Thymus (tissue), 11 donors: ENCODE results near the gene BMP7. TPM values are rescaled to one million over a fixed set of nuclear protein-coding genes. Genes with fewer than 3 reads are reported as not detected.

ENCODE experiments used
- DNase-seq, 9 donors: peaks; one replicate each; pipeline ENCODE4 v3.0.0-alpha.2; 2013; ENCODE audit warnings: low spot score in 9 of 9, low read depth in 6 of 9, missing footprints in 1 of 9
- H3K27ac ChIP-seq, 2 donors: one replicate each; pipeline ENCODE4 v1.5.1; 2013; ENCODE audit warnings: control low read depth in 1 of 2, low read depth in 1 of 2, low read length in 1 of 2, mild to moderate bottlenecking in 1 of 2, moderate library complexity in 1 of 2
- H3K27me3 ChIP-seq, 2 donors: one replicate each; pipeline ENCODE4 v1.5.1; 2013; ENCODE audit warnings: low read length in 1 of 2; ENCODE audit not compliant: control insufficient read depth in 2 of 2, insufficient read depth in 1 of 2
- H3K36me3 ChIP-seq, 2 donors: one replicate each; pipeline ENCODE4 v1.5.1; 2013; ENCODE audit warnings: low read length in 1 of 2, mild to moderate bottlenecking in 1 of 2, moderate library complexity in 1 of 2; ENCODE audit not compliant: control insufficient read depth in 2 of 2, insufficient read depth in 2 of 2
- H3K4me1 ChIP-seq, 2 donors: one replicate each; pipeline ENCODE4 v1.5.1; 2013; ENCODE audit warnings: low read length in 2 of 2; ENCODE audit not compliant: control insufficient read depth in 2 of 2, insufficient read depth in 2 of 2
- H3K4me3 ChIP-seq, 2 donors: one replicate each; pipeline ENCODE4 v1.5.1; 2013; ENCODE audit warnings: low read length in 2 of 2, control low read depth in 1 of 2, mild to moderate bottlenecking in 1 of 2
- H3K9me3 ChIP-seq, 2 donors: one replicate each; pipeline ENCODE4 v1.5.1; 2013; ENCODE audit warnings: low read length in 1 of 2, mild to moderate bottlenecking in 1 of 2; ENCODE audit not compliant: control insufficient read depth in 2 of 2, insufficient read depth in 1 of 2
- WGBS: extraction: QIAGEN DNeasy Blood & Tissue Kit; methylation state at CpG from one replicate; pipeline ENCODE4 v1.1.7; 2013; 5-methylcytosine and 5-hydroxymethylcytosine counted together
- polyA plus RNA-seq: library from polyadenylated mRNA; stranded (reverse); fragments of 200-250 nt; gene quantifications from one replicate; pipeline ENCODE4 v1.2.3, GENCODE V29; 2013
- total RNA-seq: library from RNA; stranded (reverse); fragments of 120-200 nt; gene quantifications from one replicate; pipeline ENCODE4 v1.2.4, GENCODE V29; 2013
- donor health status: healthy.

The BMP7 gene
- total and polyA plus RNA-seq, 2 donors, result 2.4 to 6.3 TPM

DNA sequence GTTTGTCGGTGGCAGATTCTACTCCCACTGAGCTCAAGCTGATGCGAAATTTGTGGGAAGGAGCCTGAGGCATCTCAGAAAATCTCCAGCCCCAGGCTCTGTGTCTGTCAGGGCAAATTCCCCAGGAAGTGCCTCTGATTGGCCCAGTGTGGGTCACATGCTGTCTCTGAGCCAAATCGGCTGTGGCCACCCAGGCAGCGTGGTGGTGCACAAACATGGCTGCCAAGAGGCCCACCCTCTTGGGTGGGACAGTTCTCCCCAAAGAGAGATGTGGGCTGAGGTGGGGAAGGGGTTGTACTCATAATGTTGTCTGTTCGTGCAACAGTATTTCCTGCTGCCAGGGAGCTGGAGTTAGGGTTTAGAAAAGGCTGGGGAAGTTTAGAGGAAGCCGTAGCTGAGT is 130.6 kb downstream of the BMP7 start:
- Histone ChIP-seq H3K27me3 (no peaks in the 10 kb centered on the region), H3K4me3 (no peak overlapping the region), H3K36me3 (no peaks in the 10 kb centered on the region), H3K27ac (no peak overlapping the region), H3K9me3 (no peaks in the 10 kb centered on the region), H3K4me1 (no peaks in the 10 kb centered on the region)
- 83% methylated on average over 6 of the region's 6 CpGs for WGBS
- DNase-seq, result no peak

DNA sequence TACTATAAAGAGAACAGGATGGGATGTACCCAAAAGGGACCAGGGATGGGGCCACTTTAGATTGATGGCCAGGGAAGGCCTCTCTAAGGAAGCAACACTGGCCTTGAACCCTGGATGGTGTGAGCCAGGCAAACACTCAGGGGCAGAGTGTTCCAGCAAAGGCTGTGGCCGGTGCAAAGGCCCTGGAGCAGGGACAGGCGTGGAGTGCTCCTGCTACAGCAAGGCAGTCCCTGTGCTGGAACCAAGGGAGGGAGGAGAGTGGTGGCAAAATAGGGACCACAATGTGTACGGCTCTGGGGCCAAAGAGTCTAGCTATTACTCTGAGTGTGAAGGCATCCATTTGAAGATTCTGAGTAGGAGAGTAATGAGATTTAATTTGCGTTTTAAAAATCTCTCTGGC is 131.6 kb downstream of the BMP7 start:
- Histone ChIP-seq H3K4me1 (no peaks in the 10 kb centered on the region), H3K9me3 (no peaks in the 10 kb centered on the region), H3K36me3 (no peaks in the 10 kb centered on the region), H3K27ac (no peak overlapping the region), H3K4me3 (no peak overlapping the region), H3K27me3 (no peaks in the 10 kb centered on the region)
- 93% methylated on average over 4 of the region's 4 CpGs for WGBS
- DNase-seq, result no peak

DNA sequence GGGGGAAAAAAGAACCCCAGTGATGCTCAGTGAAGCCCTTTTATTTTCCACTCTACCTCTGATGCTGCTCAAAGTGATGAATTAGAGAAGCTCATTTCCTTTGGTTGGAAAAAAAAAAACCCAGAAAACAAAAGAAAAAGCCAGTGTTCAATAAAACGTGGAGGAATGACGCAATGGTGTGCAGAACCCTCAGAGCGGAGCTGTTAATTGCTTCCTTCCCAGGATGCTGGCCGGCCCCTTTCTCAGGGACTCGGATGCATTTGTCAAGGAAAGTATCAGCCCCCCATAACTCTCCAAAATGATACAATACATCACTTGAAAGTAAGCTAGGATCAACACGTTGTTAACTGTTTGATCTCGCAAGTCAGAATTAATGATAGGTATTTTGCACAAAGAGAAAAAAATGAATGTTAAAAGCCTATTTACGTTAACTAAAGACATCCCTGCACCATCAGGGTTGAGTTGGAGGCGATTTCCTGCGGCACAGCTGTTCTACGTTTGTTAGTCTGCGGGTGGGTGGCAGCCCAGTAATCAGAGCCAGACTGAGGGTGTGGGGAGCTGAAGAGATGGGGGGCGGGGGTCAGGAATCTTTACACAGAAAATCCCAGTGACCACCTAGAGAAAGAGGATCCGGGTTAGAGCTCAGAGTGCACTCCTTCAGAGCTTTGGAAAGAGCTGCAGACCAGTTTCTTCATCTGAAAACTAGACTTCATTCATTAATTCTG is 132.4 kb downstream of the BMP7 start:
- no peak overlapping the region for H3K27ac ChIP-seq
- H3K4me3 ChIP-seq, result no peak overlapping the region
- no peaks in the 10 kb centered on the region for H3K4me1 ChIP-seq
- H3K27me3 ChIP-seq, result no peaks in the 10 kb centered on the region
- no peak for DNase-seq
- 37% methylated on average over 14 of the region's 14 CpGs for WGBS
- H3K9me3 ChIP-seq, result no peaks in the 10 kb centered on the region
- no peaks in the 10 kb centered on the region for H3K36me3 ChIP-seq

DNA sequence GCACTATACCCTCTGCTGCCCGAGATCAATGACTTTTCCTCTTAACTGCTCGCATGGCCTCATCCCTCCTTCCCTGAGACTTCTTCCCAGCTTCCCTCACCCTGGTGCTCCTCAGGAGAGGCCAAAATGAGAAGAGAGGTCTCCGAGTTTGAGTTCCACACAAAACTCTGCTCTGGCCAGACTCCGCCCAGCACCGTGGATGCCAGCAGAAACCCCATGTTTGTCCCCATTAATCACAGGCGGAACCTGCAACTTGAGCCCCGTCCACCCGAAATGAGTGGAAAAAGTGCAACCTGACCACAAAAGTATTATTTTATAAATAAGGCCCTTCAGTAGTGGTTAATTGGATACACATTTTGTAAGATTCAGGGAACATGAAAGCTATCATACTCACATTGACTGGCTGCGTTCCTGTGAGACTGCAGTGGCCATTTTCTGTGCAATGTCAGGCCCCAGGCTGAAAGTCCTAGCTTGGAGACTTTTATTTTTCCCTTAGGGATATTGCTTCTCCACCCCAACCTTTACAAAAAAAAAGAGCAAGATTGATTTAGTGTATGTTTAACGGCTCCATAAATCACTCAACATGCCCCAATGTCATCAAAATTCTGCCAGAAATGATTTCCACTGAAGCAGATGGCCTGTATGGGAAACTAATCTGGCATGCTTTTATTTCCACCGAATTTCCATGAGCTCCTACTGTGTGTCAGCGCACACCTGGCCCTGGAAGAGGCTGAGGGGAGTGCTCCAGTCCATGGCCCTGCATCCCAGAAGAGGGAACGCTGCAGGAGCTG is 134.6 kb downstream of the BMP7 start:
- no peak overlapping the region for H3K27ac ChIP-seq
- DNase-seq, result no peak
- 88% methylated on average over 13 of the region's 13 CpGs for WGBS

DNA sequence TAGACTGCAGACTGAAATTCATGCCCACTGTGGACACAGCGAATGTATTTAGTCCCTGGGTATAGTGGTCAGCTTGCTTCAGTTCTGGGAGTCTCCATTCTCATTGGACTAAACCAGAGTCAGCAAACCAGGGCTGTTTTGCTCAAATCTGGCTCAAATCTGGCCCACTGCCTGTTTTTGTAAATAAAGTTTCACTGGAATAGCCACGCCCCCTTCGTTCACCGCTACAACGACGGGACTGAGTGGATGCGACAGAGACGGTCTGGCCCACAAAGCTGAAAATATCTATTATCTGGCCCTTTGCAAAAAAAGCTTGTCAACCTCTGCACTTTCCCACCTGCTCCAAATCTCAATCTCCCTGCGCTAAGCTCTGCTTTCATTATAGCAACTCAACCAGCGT is 135.4 kb downstream of the BMP7 start:
- Histone ChIP-seq H3K4me3 (no peak overlapping the region), H3K36me3 (no peaks in the 10 kb centered on the region), H3K27ac (no peak overlapping the region), H3K9me3 (no peaks in the 10 kb centered on the region), H3K27me3 (peaks cover 0 to 2% of the 10 kb centered on the region in 2 donors), H3K4me1 (no peaks in the 10 kb centered on the region)
- DNase-seq, result no peak
- 94% methylated on average over 10 of the region's 10 CpGs for WGBS

More for the DNA sequence above, 134.6 kb downstream of the BMP7 start:
- H3K36me3 ChIP-seq, result no peaks in the 10 kb centered on the region
- H3K4me3 ChIP-seq, result no peak overlapping the region
- H3K4me1 ChIP-seq, result no peaks in the 10 kb centered on the region
- no peaks in the 10 kb centered on the region for H3K27me3 ChIP-seq
- H3K9me3 ChIP-seq, result no peaks in the 10 kb centered on the region

DNA sequence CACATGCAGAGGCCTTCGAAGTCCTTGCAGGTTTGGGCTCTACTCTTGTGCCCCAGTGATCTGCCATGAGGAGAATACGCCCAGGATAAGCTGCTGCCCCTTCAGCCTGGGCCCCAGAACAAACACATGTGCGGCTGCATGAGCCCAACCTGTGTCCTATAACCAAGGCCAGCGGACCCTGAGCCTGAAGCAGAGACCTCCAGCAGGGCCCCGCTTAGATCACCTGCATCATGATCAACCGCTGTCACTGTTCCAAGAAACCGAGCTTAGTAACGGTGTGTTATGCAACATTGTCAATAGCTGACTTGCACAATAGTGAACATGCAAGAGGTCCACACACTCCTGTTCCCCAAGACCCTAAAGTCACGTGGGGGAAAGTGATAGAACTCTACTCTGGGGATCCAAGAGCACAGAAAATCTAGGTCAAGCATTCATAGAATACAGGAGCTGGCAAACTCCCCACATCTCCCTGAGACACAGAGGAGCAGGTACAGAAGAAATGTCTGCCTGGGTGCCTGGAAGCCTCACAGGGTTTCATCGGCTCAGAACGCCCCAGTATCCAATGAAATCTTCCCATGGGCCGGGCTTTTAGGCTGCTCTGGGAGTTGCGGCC is 136.2 kb downstream of the BMP7 start:
- peaks cover 0 to 2% of the 10 kb centered on the region in 2 donors for H3K27me3 ChIP-seq
- 88% methylated on average over 13 of the region's 13 CpGs for WGBS
- no peaks in the 10 kb centered on the region for H3K36me3 ChIP-seq

DNA sequence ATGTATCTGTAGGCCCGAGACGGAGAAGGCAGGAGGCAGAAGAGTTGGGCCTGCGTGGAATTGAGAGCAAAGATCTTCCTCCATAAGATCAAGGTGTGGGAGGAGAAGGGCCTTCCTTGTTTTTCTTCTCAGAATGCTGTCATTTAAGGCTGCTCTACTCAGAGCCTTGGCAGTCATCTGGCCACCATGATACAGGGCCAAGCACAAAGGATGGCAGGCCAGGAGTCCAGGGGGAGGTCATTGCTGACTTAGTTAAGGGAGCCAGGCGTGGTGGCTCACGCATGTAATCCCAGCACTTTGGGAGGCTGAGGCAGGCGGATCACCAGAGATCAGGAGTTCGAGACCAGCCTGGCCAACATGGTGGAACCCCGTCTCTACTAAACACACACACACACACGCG is 137.1 kb downstream of the BMP7 start:
- Histone ChIP-seq H3K4me1 (no peaks in the 10 kb centered on the region), H3K27ac (no peak overlapping the region), H3K27me3 (peaks cover 0 to 3% of the 10 kb centered on the region in 2 donors), H3K4me3 (no peak overlapping the region), H3K9me3 (no peaks in the 10 kb centered on the region), H3K36me3 (no peaks in the 10 kb centered on the region)
- DNase-seq, result no peak
- 98% methylated on average over 10 of the region's 10 CpGs for WGBS

More for the DNA sequence above, 136.2 kb downstream of the BMP7 start:
- no peak for DNase-seq
- H3K9me3 ChIP-seq, result no peaks in the 10 kb centered on the region
- H3K27ac ChIP-seq, result no peak overlapping the region
- H3K4me3 ChIP-seq, result no peak overlapping the region
- no peaks in the 10 kb centered on the region for H3K4me1 ChIP-seq

DNA sequence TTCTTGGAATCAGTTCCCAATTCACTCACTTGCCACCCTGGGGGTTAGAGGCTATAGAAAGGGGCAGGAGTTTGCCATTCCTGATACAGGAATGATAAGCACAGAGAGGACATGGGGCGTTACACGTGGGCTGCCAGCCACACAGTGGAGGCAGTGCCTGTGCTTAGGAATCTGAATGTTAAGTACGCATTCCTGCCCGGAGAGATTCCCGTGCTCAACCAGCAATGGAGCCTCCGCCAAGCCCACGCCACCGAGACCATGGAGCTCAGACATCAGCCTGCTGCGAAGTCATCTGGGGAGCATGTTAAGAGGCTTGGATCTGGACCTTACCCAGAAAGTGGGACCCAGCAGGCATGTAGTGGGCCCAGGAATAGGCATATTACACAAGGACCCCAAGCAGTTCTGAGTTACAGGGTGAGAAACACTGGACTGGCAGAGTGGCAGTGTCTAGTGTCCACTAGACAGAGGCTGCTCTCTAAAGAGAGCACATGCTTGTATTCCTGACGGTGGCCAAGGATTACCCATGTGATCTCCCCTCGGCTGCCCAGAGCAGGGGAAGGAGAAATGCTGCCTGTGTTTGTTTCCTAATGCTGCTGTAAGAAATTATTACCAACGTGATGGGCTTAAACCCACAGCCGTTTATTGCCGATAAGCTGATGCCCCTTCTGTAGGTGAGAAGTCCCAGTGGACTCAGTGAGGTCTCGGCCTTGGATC is 138.2 kb downstream of the BMP7 start:
- H3K36me3 ChIP-seq, result no peaks in the 10 kb centered on the region
- H3K9me3 ChIP-seq, result no peaks in the 10 kb centered on the region
- H3K4me1 ChIP-seq, result no peaks in the 10 kb centered on the region
- no peak overlapping the region for H3K27ac ChIP-seq
- DNase-seq, result no peak
- peaks cover 0 to 5% of the 10 kb centered on the region in 2 donors for H3K27me3 ChIP-seq
- WGBS, result 94% methylated on average over 15 of the region's 15 CpGs
- H3K4me3 ChIP-seq, result no peak overlapping the region
